Panc1 (cell line): ENCODE data around the gene ADAMTS16. TPM values are rescaled to one million over a fixed set of nuclear protein-coding genes. Genes with fewer than 3 reads are reported as not detected.

Source experiments
- ATAC-seq: fragments of 200-7000 bp; cut with Tn5 transposase; 2 replicates; pipeline ENCODE4 v1.9.1; 2020; ENCODE audit warnings: mild to moderate bottlenecking, moderate library complexity
- BruUV-seq: library from RNA; stranded (reverse); fragments of 400-500 nt; replicated peaks from 2 replicates; lab custom pipeline; 2021; lab: Mats Ljungman, UMichigan
- CTCF ChIA-PET: fragments of 300-600 bp; sonication (Branson Sonifier 250); formaldehyde crosslinking; loops from one replicate; lab custom pipeline; 2022; ENCODE audit warnings: antibody characterized with exemption; lab: Charles Lee
- POLR2A ChIA-PET: fragments of 300-600 bp; sonication (Branson Sonifier 250); formaldehyde crosslinking; loops from one replicate; lab custom pipeline; 2022; ENCODE audit warnings: antibody characterized with exemption; lab: Charles Lee
- DNase-seq: peaks from one replicate; pipeline ENCODE4 v3.0.0-alpha.2; 2010; ENCODE audit warnings: low read depth, low spot score
- H3K27ac ChIP-seq: 2 replicates; pipeline ENCODE4 v1.5.1; 2011; ENCODE audit warnings: mild to moderate bottlenecking, low read length, inconsistent platforms
- H3K27me3 ChIP-seq: fragments of 200-500 bp; sonication (Bioruptor generic); 2 replicates; pipeline ENCODE4 v1.6.0; 2014; ENCODE audit warnings: low read length, inconsistent platforms; ENCODE audit not compliant: control insufficient read depth, insufficient read depth
- H3K36me3 ChIP-seq: fragments of 200-500 bp; sonication (Bioruptor generic); 2 replicates; pipeline ENCODE4 v1.5.1; 2014; ENCODE audit warnings: inconsistent platforms, mild to moderate bottlenecking, low read length, moderate library complexity; ENCODE audit not compliant: control insufficient read depth, insufficient read depth
- H3K4me1 ChIP-seq: 2 replicates; pipeline ENCODE4 v1.5.1; 2011; ENCODE audit warnings: inconsistent platforms, mild to moderate bottlenecking, low read length, moderate library complexity; ENCODE audit not compliant: control insufficient read depth, insufficient read depth
- H3K4me3 ChIP-seq, 2 experiments: 2 replicates each; pipeline ENCODE4 v1.5.1; 2011 to 2012; ENCODE audit warnings: low read depth in 2 of 2, low read length in 2 of 2, mild to moderate bottlenecking in 2 of 2, inconsistent platforms in 1 of 2, moderate library complexity in 1 of 2
- H3K9me3 ChIP-seq: fragments of 200-500 bp; sonication (Bioruptor generic); 2 replicates; pipeline ENCODE4 v1.5.1; 2014; ENCODE audit warnings: low read depth, mild to moderate bottlenecking, inconsistent platforms, low read length, moderate library complexity; ENCODE audit not compliant: control insufficient read depth, insufficient read depth
- CTCF ChIP-seq: fragments of 450-650 bp; IDR thresholded peaks from 2 replicates; pipeline ENCODE4 v1.5.1; 2017; ENCODE audit warnings: mild to moderate bottlenecking
- POLR2AphosphoS5 ChIP-seq: IDR thresholded peaks from 2 replicates; pipeline ENCODE4 v1.6.1; 2012; ENCODE audit warnings: mild to moderate bottlenecking, low read depth, low read length, moderate library complexity
- REST ChIP-seq, 2 experiments: IDR thresholded peaks; 2 replicates each; pipeline ENCODE4 v1.6.1; 2011 to 2012; ENCODE audit warnings: low read depth in 2 of 2, control low read depth in 1 of 2, low read length in 1 of 2, mild to moderate bottlenecking in 1 of 2, moderate library complexity in 1 of 2; ENCODE audit not compliant: insufficient read depth in 1 of 2
- SIN3A ChIP-seq: IDR thresholded peaks from 2 replicates; pipeline ENCODE4 v1.6.1; 2012; ENCODE audit warnings: low read depth, mild to moderate bottlenecking, low read length, moderate library complexity, borderline replicate concordance; ENCODE audit not compliant: insufficient read depth
- TCF7L2 ChIP-seq: IDR thresholded peaks from 2 replicates; pipeline ENCODE4 v1.6.1; 2011; ENCODE audit warnings: mild to moderate bottlenecking, low read depth, low read length, inconsistent platforms
- in situ Hi-C: cut with HindIII; loops from 2 replicates; pipeline ENCODE4 v1.10.0; 2016; ENCODE audit warnings: low sequenced_read_pairs, low pct_unique_long_range_greater_than_20kb
- intact Hi-C: fragments of 100-400 bp; cut with micrococcal nuclease; formaldehyde crosslinking; loops from one replicate; pipeline ENCODE4 v1.10.0; 2022; ENCODE audit not compliant: unreplicated experiment
- total RNA-seq: library from RNA; stranded (reverse); gene quantifications from one replicate; pipeline ENCODE4 v1.2.1, GENCODE V29; 2021; ENCODE audit not compliant: unreplicated experiment

ADAMTS16 gene
- total RNA-seq, 1 experiment from 2014 or later, result 0.54 TPM

- in situ Hi-C loops, result no loop called here
- ChIA-PET POLR2A (no interaction called here), CTCF (no interaction called here)
- intact Hi-C loops, result no loop called here
- Histone ChIP-seq H3K9me3 (no peaks in the 10 kb centered on the region), H3K36me3 (no peaks in the 10 kb centered on the region), H3K4me3 (no peak overlapping the region), H3K27me3 (0 out of 2 replicates have a peak, but pooled peaks cover 1% of the 10 kb centered on the region), H3K4me1 (no peaks in the 10 kb centered on the region), H3K27ac (no peak overlapping the region)
- no TSS peak for BruUV-seq
- DNase-seq (no peak), ATAC-seq (no peak)
- TF ChIP-seq CTCF (no peak), POLR2AphosphoS5 (no peak), SIN3A (no peak), REST (IDR thresholded peaks at IDR 0.05; ENCODE audit: insufficient read depth in 1 of 2, low read depth in 2 of 2, low read length in 1 of 2) (no peak), TCF7L2 (no peak)
Observed at GRCh38 chr5:5363045-5363444, 222.9 kb downstream of the ADAMTS16 start.

GRCh38 chr5:5364932-5365331 lies 224.8 kb downstream of the ADAMTS16 start:
- CTCF ChIA-PET, result no interaction called here
- Histone ChIP-seq H3K27me3 (no peaks in the 10 kb centered on the region), H3K36me3 (no peaks in the 10 kb centered on the region), H3K4me3 (no peak overlapping the region), H3K4me1 (no peaks in the 10 kb centered on the region), H3K9me3 (no peaks in the 10 kb centered on the region), H3K27ac (no peak overlapping the region)
- ATAC-seq (no peak), DNase-seq (no peak)
- BruUV-seq, result no TSS peak
- intact Hi-C loops, result no loop called here
- in situ Hi-C loops, result no loop called here
- TF ChIP-seq CTCF (no peak), POLR2AphosphoS5 (no peak), SIN3A (no peak), TCF7L2 (no peak), REST (IDR thresholded peaks at IDR 0.05; ENCODE audit: insufficient read depth in 1 of 2, low read depth in 2 of 2, low read length in 1 of 2) (no peak)
- POLR2A ChIA-PET, result no interaction called here
